GM21423 (cell line): ENCODE results near the gene SLC14A1.

ENCODE experiments used
- ATAC-seq: cut with Tn5 transposase; IDR thresholded peaks from one replicate; pipeline ENCODE4 v1.9.1; 2021; ENCODE audit warnings: mild to moderate bottlenecking, moderate library complexity; ENCODE audit not compliant: unreplicated experiment

The SLC14A1 gene

DNA sequence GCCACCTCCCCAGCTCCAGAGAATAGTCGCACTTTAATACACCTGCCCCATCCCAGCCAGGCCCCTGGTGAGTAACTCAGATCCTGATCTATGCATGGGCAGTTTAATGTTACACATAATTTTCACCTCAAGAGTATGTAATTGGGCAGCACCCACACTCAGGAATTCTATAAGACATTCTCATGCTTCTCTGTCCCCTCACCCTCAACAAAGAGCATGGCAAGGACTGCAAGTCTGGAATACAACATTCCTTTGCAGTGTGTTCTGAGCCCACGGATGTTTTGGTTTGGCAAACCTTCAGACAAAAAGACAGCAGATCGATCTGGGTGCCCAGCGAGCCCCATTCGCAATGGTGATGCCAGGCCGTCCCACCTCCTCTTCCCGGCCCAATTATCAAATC, 4.9 kb upstream of the SLC14A1 start:
- no peak for ATAC-seq

DNA sequence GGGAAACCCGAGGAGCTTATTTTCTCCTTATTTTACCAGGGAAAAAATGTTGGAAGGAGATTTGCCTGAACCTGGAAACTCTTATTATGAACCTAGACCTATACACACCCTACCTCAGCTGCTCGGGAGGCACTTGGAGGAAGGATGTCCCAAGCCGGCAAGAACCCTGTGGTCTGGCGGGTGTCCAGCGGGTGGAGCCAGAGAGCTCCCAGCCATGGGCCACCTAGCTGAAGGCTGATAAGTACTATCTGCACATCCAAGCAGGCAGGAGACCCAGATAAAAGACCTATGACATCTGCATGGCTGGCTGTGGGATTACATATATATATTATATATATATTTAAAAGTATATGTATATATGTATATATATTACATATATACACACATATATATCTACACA, 1.1 kb upstream of the SLC14A1 start:
- ATAC-seq, result peak; percentile 91

DNA sequence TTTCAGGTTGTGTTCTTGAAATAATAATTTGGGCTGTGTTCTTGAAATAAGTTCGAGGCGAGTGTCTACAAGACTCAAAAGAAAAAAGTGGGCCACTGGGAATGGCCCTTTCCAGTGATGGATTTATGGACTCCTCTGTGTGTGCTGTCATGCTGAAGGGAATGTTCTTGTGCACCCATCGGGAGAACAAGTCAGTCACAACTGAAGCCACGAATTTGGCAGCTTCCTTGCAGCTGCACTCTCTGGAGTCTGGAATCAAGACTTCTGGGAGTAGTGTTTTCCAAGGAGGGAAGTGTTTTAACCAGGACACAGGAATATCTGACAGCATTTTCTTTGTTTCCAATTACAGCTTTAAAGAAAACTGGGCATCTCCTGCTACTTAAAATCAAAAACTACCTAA, 620 bp downstream of the SLC14A1 start:
- ATAC-seq, result no peak

- no peak for ATAC-seq
These were observed 1.4 kb downstream of the SLC14A1 start for GRCh38 chr18:45725336-45725735.

GRCh38 chr18:45726603-45727002, 2.6 kb downstream of the SLC14A1 start:
- no peak for ATAC-seq

DNA sequence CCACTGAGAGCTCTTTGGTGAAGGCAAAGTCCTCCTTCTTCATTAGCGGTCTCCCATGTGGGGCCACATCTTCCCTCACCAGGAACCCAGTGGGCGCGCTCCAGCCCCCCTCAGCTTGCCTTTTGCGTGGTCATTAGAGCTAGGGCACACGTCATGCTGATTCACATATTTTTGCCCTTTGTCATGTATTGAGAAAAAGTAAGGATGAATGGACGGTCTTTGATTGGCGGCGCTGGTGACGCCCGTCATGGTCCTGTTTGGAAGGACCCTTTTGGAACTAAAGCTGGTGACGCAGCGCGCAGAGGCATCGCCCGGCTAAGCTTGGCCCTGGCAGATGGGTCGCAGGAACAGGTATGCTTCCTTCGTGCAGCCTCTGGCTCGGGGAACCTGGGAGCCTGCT, 3.1 kb downstream of the SLC14A1 start:
- ATAC-seq, result no peak

DNA sequence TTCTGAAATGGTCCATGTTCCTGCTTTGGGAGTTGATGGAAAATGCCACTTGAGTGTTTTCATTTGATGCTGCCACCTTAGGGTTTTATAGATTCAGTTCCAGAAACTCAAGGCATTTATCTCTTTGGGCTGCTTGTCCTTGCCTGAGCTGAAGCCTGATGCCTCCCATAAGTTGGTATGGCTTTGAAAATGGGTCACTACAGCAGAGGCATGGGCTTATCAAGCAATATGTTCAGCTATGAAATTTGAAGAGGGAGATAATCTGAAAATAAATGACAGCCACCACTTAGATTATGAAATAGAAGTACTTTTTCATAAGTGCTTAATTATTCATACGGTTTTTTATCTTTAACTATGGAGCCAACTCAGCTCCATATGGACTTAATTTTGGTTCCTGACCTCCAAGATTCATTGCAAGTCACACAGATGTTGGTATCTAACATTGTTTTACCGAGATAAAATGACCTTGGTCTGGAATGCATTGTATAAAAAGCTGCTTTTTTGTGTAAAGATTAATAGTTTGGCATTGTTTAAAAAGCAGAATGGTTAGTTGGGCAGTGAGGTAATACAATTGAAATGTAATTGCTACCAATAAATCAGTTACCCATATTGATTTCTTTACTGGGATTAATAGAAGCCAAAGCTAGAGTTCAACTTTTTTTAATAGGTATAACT, 4.5 kb downstream of the SLC14A1 start:
- no peak for ATAC-seq

DNA sequence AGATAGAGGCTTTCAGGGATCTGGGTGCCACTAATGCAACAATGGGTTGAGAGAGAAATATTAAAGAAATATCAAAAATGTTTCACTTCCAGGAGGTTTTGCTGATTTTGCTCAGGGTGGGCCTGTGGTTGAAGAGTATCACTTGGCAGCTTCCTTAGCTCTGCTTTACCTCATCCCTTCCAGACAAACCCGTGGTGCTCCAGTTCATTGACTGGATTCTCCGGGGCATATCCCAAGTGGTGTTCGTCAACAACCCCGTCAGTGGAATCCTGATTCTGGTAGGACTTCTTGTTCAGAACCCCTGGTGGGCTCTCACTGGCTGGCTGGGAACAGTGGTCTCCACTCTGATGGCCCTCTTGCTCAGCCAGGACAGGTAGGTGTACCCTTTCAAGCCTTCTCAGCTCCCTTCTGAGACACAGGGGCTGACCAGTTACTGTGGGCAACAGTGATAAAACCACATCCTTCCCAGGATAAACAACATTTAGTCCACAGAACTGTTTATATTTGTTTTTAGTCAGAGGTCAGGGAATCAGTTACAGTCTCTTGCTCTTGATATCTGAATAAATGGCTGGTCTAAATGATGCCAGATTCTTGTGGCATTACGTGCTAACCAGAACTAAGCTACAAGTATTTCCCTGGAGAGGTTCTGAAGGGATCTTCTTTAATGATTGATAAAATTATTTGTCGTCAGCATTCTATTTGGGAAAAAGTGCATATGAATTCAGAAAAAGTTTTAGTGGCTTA, 7.0 kb downstream of the SLC14A1 start:
- ATAC-seq, result no peak

- no peak for ATAC-seq
These were observed 7.7 kb downstream of the SLC14A1 start for GRCh38 chr18:45731716-45732115.

DNA sequence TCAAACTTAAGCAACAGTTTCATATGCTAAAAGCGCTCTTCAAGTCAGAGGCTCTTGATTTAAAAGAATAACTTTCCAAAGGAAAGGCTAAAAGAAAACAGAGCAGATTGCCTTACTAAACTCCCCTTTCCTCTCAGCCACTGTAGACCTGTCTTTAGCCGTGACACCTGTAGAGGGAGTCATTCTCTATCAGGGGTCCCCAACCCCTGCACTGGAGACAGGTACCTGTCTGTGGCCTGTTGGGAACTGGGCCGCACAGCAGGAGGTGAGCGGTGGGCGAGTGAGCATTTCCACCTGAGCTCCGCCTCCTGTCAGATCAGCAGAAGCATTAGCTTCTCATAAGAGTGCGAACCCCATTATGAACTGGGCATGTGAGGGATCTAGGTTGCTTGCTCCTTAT, 9.6 kb downstream of the SLC14A1 start:
- no peak for ATAC-seq

- ATAC-seq, result no peak
These were observed 10.5 kb downstream of the SLC14A1 start for GRCh38 chr18:45734505-45734904.

DNA sequence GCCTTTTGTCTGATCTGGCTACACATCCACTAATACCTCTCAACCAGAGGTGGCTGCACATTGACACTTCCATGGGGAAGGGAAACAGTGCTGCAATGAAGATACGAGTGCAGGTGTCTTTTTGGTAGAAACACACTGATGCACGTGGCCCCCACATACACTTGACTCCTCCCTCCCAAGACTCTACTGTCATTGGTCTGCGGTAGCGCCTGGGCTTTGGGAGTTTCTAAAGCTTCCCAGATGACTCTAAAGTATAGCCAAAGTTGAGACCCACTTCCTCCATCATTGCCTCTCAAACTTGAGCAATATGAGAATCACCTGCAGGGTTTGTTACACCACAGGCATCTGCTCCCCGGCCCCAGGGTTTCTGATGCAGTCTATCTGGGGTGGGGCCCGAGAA, 11.0 kb downstream of the SLC14A1 start:
- no peak for ATAC-seq

- ATAC-seq, result no peak
These were observed 14.7 kb downstream of the SLC14A1 start for GRCh38 chr18:45738660-45739059.

GRCh38 chr18:45739268-45739667, 15.3 kb downstream of the SLC14A1 start:
- ATAC-seq, result no peak

DNA sequence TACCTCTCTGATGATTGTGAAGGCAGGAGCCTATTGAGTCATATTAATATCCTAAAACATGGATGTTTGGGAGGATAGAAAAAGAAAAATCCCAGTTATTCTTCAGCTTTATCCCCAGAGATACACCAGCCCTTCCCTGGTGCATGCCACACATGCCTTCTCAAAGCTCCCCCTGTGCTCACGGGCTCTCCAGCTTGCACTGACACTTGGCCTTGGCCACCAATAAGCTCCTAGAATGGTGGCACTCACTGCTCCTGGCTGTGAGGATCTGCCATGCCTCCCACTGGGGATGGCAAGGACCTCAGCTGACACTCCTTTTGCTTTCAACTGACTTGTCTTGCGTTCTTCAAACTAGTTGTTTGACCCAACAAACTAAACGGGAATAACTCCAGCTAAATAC, 15.9 kb downstream of the SLC14A1 start:
- ATAC-seq, result no peak

- ATAC-seq, result no peak
These were observed 17.1 kb downstream of the SLC14A1 start for GRCh38 chr18:45741056-45741455.

- no peak for ATAC-seq
These were observed 22.0 kb downstream of the SLC14A1 start for GRCh38 chr18:45745817-45746461.

DNA sequence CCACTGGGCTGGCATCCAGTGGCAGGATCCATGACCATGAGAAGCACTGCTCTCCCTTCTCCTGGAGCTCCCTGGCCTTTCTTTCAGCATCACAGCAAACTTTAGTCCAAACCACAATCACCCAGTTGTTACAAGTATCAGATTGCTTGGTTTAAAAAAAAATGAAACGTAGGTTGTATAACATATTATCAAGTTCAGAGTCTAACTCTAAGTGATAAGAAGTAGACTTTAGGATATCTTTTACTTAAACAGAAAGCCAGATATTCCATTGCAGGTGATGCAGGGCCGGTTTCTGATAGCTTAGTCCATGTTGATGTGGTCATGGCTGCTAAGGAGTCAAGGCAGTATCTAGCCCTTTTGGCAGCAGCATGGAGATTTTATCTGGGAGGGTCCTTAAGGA, 24.5 kb downstream of the SLC14A1 start:
- no peak for ATAC-seq

DNA sequence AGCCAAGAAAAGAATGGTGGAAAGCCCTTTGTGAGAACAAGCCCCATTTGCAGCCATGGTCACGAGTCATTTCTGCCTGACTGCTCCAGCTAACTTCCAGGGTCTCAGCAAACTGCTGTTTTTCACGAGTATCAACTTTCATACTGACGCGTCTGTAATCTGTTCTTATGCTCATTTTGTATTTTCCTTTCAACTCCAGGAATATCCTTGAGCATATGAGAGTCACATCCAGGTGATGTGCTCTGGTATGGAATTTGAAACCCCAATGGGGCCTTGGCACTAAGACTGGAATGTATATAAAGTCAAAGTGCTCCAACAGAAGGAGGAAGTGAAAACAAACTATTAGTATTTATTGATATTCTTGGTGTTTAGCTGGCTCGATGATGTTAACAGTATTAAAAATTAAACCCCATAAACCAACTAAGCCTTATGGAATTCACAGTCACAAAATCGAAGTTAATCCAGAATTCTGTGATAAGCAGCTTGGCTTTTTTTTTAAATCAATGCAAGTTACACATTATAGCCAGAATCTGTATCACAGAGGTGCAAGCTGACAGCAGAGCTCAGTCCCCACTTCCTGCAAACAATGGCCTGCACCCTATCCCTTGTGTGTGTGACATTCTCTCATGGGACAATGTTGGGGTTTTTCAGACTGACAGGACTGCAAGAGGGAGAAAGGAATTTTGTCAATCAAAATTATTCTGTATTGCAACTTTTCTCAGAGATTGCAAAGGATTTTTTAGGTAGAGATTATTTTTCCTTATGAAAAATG, 26.1 kb downstream of the SLC14A1 start:
- peak; percentile 54 for ATAC-seq

- ATAC-seq, result no peak
These were observed 27.8 kb downstream of the SLC14A1 start for GRCh38 chr18:45751766-45752165.

DNA sequence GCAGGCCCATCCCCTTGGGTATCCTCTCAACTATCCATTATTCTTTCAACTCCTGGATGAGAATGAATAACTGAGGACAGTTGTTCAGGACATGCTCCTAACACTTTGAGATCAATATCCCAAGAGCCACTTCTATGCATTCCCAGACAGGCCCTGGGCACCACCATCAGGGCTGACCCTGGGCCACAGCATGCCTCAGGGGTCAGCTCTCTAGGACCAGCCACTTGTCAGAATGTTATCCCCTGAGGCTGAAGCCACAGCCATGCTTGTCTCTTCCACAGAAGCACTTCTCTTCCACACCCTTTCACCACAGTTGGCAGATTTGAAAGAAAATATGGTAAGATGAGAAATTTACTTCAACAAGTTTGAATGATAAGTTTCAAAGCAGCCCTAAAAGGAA, 28.7 kb downstream of the SLC14A1 start:
- no peak for ATAC-seq
